ENCODE measurements around the gene WBP1.

The WBP1 gene

DNA sequence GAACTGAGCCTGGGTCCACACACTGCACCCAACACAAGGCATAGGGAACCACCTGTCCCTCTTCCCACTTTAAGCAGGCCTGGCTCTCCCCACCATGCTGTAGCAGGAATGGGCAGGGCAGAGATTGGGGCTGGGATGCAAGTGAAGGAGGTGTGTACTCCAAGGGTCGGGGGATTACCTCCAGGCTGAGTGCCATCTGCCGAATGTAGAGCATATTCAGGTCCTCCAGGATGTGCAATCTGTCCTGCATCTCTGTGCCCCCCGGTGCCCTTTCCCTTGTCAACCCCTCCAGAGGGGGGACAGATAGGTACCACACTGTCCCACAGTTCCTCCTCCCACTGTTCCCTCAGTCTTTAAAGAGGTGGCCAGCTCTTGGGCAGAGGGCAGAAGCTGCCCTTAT lies 18.9 kb upstream of the WBP1 start:
- no peak for TF ChIP-seq TEAD4 (IDR thresholded peaks at IDR 0.05)
- TF ChIP-seq USF1 (IDR thresholded peaks at IDR 0.05) = no peak
- TF ChIP-seq, protein P1, sequence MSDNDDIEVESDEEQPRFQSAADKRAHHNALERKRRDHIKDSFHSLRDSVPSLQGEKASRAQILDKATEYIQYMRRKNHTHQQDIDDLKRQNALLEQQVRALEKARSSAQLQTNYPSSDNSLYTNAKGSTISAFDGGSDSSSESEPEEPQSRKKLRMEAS (IDR thresholded peaks at IDR 0.05) = no peak
- no peak for TF ChIP-seq EGR1 (IDR thresholded peaks at IDR 0.05)
- TF ChIP-seq CREB1 (IDR thresholded peaks at IDR 0.05; ENCODE audit: low read depth) = no peak
- TF ChIP-seq CEBPB (IDR thresholded peaks at IDR 0.05) = no peak
- TF ChIP-seq YY1 (IDR thresholded peaks at IDR 0.05; ENCODE audit: low read depth) = no peak
- TF ChIP-seq RAD21 (IDR thresholded peaks at IDR 0.05; ENCODE audit: low read depth) = no peak
- TF ChIP-seq ZBTB7A (IDR thresholded peaks at IDR 0.05; ENCODE audit: low read depth) = no peak
- no peak for TF ChIP-seq EP300 (IDR thresholded peaks at IDR 0.05; ENCODE audit: borderline replicate concordance)

- TF ChIP-seq NFIC (IDR thresholded peaks at IDR 0.05) (no peak), EGR1 (IDR thresholded peaks at IDR 0.05) (no peak), CREB1 (IDR thresholded peaks at IDR 0.05; ENCODE audit: low read depth) (no peak), CEBPB (IDR thresholded peaks at IDR 0.05) (no peak), TCF12 (IDR thresholded peaks at IDR 0.05; ENCODE audit: low read depth) (no peak), EP300 (IDR thresholded peaks at IDR 0.05; ENCODE audit: borderline replicate concordance) (no peak), TAF1 (IDR thresholded peaks at IDR 0.05; ENCODE audit: low read depth) (no peak)
- TF ChIP-seq, protein P2, sequence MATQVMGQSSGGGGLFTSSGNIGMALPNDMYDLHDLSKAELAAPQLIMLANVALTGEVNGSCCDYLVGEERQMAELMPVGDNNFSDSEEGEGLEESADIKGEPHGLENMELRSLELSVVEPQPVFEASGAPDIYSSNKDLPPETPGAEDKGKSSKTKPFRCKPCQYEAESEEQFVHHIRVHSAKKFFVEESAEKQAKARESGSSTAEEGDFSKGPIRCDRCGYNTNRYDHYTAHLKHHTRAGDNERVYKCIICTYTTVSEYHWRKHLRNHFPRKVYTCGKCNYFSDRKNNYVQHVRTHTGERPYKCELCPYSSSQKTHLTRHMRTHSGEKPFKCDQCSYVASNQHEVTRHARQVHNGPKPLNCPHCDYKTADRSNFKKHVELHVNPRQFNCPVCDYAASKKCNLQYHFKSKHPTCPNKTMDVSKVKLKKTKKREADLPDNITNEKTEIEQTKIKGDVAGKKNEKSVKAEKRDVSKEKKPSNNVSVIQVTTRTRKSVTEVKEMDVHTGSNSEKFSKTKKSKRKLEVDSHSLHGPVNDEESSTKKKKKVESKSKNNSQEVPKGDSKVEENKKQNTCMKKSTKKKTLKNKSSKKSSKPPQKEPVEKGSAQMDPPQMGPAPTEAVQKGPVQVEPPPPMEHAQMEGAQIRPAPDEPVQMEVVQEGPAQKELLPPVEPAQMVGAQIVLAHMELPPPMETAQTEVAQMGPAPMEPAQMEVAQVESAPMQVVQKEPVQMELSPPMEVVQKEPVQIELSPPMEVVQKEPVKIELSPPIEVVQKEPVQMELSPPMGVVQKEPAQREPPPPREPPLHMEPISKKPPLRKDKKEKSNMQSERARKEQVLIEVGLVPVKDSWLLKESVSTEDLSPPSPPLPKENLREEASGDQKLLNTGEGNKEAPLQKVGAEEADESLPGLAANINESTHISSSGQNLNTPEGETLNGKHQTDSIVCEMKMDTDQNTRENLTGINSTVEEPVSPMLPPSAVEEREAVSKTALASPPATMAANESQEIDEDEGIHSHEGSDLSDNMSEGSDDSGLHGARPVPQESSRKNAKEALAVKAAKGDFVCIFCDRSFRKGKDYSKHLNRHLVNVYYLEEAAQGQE (IDR thresholded peaks at IDR 0.05; ENCODE audit: low read depth) = no peak
These were observed 18.3 kb upstream of the WBP1 start for GRCh38 chr2:74439803-74440377.

GRCh38 chr2:74440378-74441169 lies 17.7 kb upstream of the WBP1 start:
- TF ChIP-seq TEAD4 (IDR thresholded peaks at IDR 0.05) = peak; percentile 65; the same call in 1 of the 2 replicates
- peak; percentile 8; the same call in 1 of the 2 replicates for TF ChIP-seq TCF12 (IDR thresholded peaks at IDR 0.05; ENCODE audit: low read depth)
- TF ChIP-seq, protein P2 (IDR thresholded peaks at IDR 0.05; ENCODE audit: low read depth) = no peak
- TF ChIP-seq, protein P1 (IDR thresholded peaks at IDR 0.05) = peak; percentile 70
- no peak for TF ChIP-seq USF1 (IDR thresholded peaks at IDR 0.05)
- no peak for TF ChIP-seq CREB1 (IDR thresholded peaks at IDR 0.05; ENCODE audit: low read depth)
- TF ChIP-seq CEBPB (IDR thresholded peaks at IDR 0.05) = no peak
- no peak for TF ChIP-seq YY1 (IDR thresholded peaks at IDR 0.05; ENCODE audit: low read depth)
- peak; percentile 88; the same call in 1 of the 2 replicates for TF ChIP-seq ZBTB7A (IDR thresholded peaks at IDR 0.05; ENCODE audit: low read depth)
- no peak; the same call in 1 of the 2 replicates for TF ChIP-seq TAF1 (IDR thresholded peaks at IDR 0.05; ENCODE audit: low read depth)
- TF ChIP-seq RAD21 (IDR thresholded peaks at IDR 0.05; ENCODE audit: low read depth) = no peak
- TF ChIP-seq FOXM1 (IDR thresholded peaks at IDR 0.05; ENCODE audit: borderline replicate concordance, low read depth) = no peak
- TF ChIP-seq NFIC (IDR thresholded peaks at IDR 0.05) = no peak
- TF ChIP-seq EGR1 (IDR thresholded peaks at IDR 0.05) = peak; percentile 52
- no peak; the same call in 1 of the 2 replicates for TF ChIP-seq EP300 (IDR thresholded peaks at IDR 0.05; ENCODE audit: borderline replicate concordance)

GRCh38 chr2:74441170-74441689 lies 17.0 kb upstream of the WBP1 start:
- TF ChIP-seq, protein P1 (IDR thresholded peaks at IDR 0.05) = peak; percentile 76; the same call in 1 of the 2 replicates
- TF ChIP-seq EGR1 (IDR thresholded peaks at IDR 0.05) = no peak
- no peak for TF ChIP-seq TEAD4 (IDR thresholded peaks at IDR 0.05)
- TF ChIP-seq ZBTB7A (IDR thresholded peaks at IDR 0.05; ENCODE audit: low read depth) = no peak
- no peak for TF ChIP-seq TCF12 (IDR thresholded peaks at IDR 0.05; ENCODE audit: low read depth)
- no peak for TF ChIP-seq USF1 (IDR thresholded peaks at IDR 0.05)
- no peak for TF ChIP-seq RAD21 (IDR thresholded peaks at IDR 0.05; ENCODE audit: low read depth)
- no peak for TF ChIP-seq TAF1 (IDR thresholded peaks at IDR 0.05; ENCODE audit: low read depth)
